IMR-90 (cell line): ENCODE data around the gene CNNM3. TPM values are rescaled to one million over a fixed set of nuclear protein-coding genes. Genes with fewer than 3 reads are reported as not detected.

Source experiments
- microRNA-seq, 2 experiments: library from miRNA; stranded (forward) in 1 of 2; unstranded in 1 of 2; fragments of 10-50 nt in 1 of 2; fragments of <30 nt in 1 of 2; gene quantifications in 1 of 2; microRNA quantifications in 1 of 2; one replicate each; pipeline versions ENCODE3 to v1.1.0; 2013 to 2020; ENCODE audit not compliant: insufficient read depth in 1 of 2, insufficient read length in 1 of 2, unreplicated experiment in 1 of 2
- polyA plus RNA-seq, 3 experiments: library from polyadenylated mRNA; depleted of rRNA; stranded (reverse); fragments of >200 nt; gene quantifications; 2 replicates each; pipeline ENCODE4 v1.2.3, GENCODE V29; 2012; ENCODE audit warnings: low replicate concordance in 1 of 3
- small RNA-seq, 5 experiments: library from RNA; depleted of rRNA; stranded (forward); fragments of <200 nt; gene quantifications; one replicate each; pipeline ENCODE3, GENCODE V24; 2012
- total RNA-seq: library from RNA; depleted of rRNA; stranded (reverse); fragments of >200 nt; gene quantifications from 2 replicates; pipeline ENCODE4 v1.2.3, GENCODE V29; 2012; rRNA removed

Gene CNNM3
- total and polyA plus RNA-seq, 2 of the 4 experiments (the other 2 are of a cell fraction), result 2.3 to 6.1 TPM

Small RNA genes lying within 50 kb of the gene (microRNA-seq; reads per million reads assigned to microRNA genes)
- 1.1 to 28.9 reads per million in 2 experiments for gene MIR3127

Small RNA genes lying within 50 kb of the gene (small RNA-seq; reads per million reads assigned to genes)
- gene MIR3127, result 0 reads per million in 5 experiments

Other genes with a start within 250 kb of the CNNM3 start
- 25.0 and 26.3 TPM in 2 replicates for gene KANSL3, start 178.0 kb upstream of the CNNM3 start, total RNA-seq
- gene KANSL3, start 178.0 kb upstream of the CNNM3 start, polyA plus RNA-seq (2012; rRNA removed), result 19.5 and 22.2 TPM in 2 replicates
- gene FER1L5, start 173.5 kb upstream of the CNNM3 start, total RNA-seq, result 0.28 and 0.36 TPM in 2 replicates
- gene FER1L5, start 173.5 kb upstream of the CNNM3 start, polyA plus RNA-seq (2012; rRNA removed), result 0.09 and 0.15 TPM in 2 replicates
- gene LMAN2L, start 76.2 kb upstream of the CNNM3 start, total RNA-seq, result 19.2 and 22.9 TPM in 2 replicates
- gene LMAN2L, start 76.2 kb upstream of the CNNM3 start, polyA plus RNA-seq (2012; rRNA removed), result 20.8 and 22.5 TPM in 2 replicates
- gene CNNM4, start 55.4 kb upstream of the CNNM3 start, total RNA-seq, result 1.4 and 2.0 TPM in 2 replicates
- 4.1 and 4.6 TPM in 2 replicates for gene CNNM4, start 55.4 kb upstream of the CNNM3 start, polyA plus RNA-seq (2012; rRNA removed)
- gene ANKRD23, start 27.8 kb downstream of the CNNM3 start, total RNA-seq, result 0.54 and 0.83 TPM in 2 replicates
- 1.5 and 1.6 TPM in 2 replicates for gene ANKRD23, start 27.8 kb downstream of the CNNM3 start, polyA plus RNA-seq (2012; rRNA removed)
- 12.5 and 13.6 TPM in 2 replicates for gene ANKRD39, start 41.7 kb downstream of the CNNM3 start, total RNA-seq
- gene ANKRD39, start 41.7 kb downstream of the CNNM3 start, polyA plus RNA-seq (2012; rRNA removed), result 15.9 and 17.0 TPM in 2 replicates
- gene SEMA4C, start 53.8 kb downstream of the CNNM3 start, total RNA-seq, result 13.3 and 15.8 TPM in 2 replicates
- 24.3 and 25.5 TPM in 2 replicates for gene SEMA4C, start 53.8 kb downstream of the CNNM3 start, polyA plus RNA-seq (2012; rRNA removed)
- not detected in 2 replicates for gene FAM178B, start 170.3 kb downstream of the CNNM3 start, total RNA-seq
- gene FAM178B, start 170.3 kb downstream of the CNNM3 start, polyA plus RNA-seq (2012; rRNA removed), result not detected in 2 replicates